HS-27A (cell line): ENCODE measurements around the gene FAM151B.
"Not testable (repeated sequence)": the region's sequence is repeated elsewhere in the genome, so short reads cannot be mapped to it uniquely, and the experiment has no call there.

ENCODE experiments used
- DNase-seq: peaks from one replicate; pipeline ENCODE4 v3.0.0-alpha.2; 2012; ENCODE audit warnings: low read depth, missing footprints

FAM151B gene

DNA sequence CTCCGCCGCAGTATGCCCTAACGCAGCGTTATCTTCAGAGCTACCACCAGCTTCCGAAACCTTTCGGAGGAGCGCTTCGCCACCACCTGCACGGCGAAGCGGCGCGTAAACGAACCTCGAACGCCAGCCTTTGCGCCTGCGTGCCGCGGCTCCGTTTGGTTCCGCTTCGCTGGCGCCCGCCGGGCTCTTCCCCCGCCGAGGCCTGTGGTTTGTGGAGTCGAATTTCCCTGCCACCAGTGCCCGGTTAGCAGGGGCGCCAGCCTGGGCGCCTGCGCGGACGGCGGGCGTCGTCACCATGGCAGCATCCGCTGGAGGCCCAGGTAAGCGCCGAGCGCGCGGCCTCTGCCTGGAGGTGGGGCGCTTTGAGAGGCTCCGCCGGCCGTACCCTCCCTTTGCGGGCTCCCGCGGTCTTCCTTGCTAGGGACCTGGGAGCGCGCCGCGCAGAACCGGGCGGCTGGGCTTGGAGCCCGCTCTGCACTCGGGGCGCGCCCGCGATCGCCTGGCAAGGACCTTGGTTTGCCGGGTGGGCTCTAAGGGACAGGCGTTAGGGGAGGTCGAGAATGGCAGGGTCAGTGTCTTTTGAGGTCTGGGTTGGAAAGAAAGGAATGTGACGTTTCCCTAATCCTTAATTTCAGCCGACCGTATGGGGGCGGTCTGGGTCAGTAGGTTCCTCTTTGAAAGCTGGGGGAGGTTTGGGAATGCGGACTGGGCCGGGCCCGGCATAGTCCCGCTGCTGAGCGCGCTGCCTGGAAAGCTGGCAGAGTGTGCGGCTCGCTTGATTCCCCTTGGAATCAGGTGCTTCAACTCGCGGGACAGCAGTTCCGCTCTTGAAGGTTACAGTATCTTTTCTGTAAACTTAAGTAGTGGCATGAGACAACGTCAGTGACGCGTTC is at the start of gene FAM151B:
TSS of gene FAM151B (plus strand) at position 272 of the 893 bp plus-strand sequence. CDS start at position 296, 24 bp downstream.
- peak; percentile 29 for DNase-seq

GRCh38 chr5:80438739-80439138 is 49.2 kb upstream of the FAM151B start:
- no peak for DNase-seq

DNA sequence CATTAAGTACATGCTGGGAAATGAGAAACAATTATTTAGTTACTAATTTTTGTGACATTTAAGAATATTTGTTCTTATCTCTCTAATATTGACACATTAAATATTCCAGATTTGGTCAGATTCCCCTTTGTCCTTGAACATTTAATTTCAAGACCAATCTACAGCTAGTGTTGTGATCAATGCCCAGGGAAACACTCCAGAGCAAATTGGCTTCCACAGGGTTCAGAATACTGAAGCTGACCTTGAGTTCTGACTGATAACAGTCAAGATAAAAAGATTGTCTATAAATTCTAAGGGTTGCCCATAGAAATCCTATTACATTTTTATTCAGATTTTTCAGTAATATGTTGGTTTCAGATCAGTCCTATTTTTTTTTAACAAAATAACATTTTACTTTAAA is 48.7 kb upstream of the FAM151B start:
- DNase-seq, result no peak

GRCh38 chr5:80442742-80443141 is 45.2 kb upstream of the FAM151B start:
- no peak for DNase-seq

- DNase-seq, result no peak
Measured at GRCh38 chr5:80453366-80453765, 34.5 kb upstream of the FAM151B start.

- no peak for DNase-seq
Measured at GRCh38 chr5:80463269-80463668, 24.6 kb upstream of the FAM151B start.

DNA sequence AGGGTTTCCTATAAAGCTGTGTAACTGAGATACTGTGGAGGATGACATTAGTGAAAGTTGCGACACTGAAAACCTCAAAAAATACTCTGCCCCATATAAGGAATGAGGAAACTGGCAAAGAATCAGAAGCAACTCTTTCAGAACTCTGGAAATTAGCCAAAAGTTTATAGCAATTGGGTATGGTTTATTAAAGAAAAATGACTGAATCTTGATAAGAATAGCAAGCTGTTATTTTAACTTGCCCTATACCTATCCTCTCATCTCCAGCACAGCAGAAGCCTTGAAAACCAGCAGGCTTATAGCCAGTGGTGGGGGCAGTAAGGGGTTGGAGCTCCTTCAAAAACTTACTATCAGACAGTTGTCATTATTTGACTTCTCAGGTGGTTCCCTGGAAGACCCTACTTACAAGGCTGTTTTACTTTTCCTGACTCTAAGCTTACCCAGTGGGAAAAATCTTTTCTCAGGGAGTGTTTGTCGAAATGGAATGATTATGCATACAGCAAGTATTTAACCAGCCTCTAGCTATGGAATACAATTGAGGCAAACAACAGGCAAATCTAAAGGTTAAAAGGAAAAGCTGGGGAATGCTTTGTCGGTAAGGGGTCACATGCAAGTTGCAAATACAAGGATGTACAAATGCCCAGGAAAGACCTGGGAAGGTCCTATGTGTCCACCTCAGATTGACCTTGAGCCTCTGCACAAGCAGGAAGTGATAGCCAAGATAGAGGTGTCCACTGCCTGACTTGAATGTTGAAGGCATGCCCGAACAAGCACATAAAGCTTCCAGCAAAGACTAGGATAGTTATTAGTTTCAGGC is 21.0 kb upstream of the FAM151B start:
- DNase-seq, result no peak

GRCh38 chr5:80468131-80468530 is 19.8 kb upstream of the FAM151B start:
- no peak for DNase-seq

DNA sequence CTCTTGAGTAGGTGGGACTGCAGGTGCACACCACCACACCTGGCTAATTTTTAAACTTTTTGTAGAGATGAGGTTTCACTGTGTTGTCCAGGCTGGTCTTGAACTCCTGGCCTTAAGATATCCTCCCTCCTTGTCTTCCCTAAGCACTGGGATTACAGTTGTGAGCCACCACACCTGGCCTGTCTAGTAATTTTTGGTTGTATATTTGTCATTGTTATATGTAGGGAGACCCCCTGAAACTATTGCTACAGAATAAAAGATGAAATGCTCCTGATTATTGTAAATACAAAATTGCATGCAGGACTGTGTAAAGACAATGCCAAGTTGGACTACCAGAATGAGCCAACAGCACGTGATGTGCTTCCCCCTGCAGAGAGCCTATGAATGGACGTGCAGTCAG is 17.3 kb upstream of the FAM151B start:
- not testable (repeated sequence) for DNase-seq

GRCh38 chr5:80474929-80475328 is 13.0 kb upstream of the FAM151B start:
- no peak for DNase-seq

GRCh38 chr5:80479713-80480112 is 8.2 kb upstream of the FAM151B start:
- no peak for DNase-seq

DNA sequence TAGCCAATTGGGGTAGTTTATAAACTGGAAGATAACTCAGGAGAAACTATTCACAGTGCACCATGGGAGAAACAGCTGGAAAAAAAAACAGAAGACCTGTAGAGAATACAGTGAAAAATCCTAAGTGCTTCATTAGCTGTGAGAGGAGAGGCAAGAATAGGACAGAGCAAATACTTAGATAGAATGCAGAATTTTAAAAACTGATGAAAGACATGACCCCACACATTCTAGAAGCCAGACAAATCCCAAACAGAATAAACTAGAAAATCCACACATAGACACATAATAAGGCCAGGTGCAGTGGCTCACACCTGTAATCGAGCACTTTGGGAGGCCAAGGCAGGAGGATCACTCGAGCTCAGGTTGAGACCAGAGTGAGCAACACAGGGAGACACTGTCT is 7.5 kb upstream of the FAM151B start:
- no peak for DNase-seq

DNA sequence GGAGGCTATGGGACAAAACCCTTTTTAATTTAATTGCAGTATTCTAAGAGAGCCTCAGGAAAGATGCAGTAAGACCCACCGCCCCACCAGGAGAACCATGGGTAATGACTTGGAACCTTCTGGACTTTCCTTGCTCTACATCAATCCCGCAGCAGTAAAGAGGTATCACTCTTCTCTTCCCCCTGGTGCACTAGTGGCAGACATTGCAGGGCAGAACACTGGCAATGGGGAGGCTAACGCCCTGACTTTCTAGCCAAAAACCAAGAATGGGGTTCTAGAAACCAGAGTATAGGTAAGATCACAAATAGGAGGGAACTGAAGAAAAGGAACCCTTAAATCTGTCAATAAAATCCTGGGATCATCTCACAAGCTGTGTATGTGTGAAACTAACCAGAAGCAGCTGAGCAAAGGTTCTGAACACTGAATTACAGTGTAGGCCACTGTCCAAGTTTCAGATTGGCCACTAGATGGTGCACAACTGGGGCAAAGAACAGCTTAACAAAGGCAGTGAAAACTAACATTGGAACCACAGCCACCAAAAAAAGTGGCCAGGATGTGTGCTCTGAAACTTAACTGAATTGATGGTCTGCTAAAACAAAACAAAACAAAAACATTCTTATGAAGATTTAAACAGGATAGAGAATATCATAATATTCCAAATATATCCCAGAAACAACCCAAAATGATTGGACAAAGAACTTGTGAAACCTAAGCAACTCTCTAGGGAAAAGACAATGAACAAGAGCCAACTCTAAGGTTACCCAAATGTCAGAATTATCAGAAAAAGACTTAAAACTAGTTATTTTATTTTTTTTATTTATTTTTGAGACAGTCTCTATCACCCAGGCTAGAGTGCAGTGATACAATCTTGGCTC is 6.6 kb upstream of the FAM151B start:
- no peak for DNase-seq

- no peak for DNase-seq
Measured at GRCh38 chr5:80482578-80482977, 5.3 kb upstream of the FAM151B start.

DNA sequence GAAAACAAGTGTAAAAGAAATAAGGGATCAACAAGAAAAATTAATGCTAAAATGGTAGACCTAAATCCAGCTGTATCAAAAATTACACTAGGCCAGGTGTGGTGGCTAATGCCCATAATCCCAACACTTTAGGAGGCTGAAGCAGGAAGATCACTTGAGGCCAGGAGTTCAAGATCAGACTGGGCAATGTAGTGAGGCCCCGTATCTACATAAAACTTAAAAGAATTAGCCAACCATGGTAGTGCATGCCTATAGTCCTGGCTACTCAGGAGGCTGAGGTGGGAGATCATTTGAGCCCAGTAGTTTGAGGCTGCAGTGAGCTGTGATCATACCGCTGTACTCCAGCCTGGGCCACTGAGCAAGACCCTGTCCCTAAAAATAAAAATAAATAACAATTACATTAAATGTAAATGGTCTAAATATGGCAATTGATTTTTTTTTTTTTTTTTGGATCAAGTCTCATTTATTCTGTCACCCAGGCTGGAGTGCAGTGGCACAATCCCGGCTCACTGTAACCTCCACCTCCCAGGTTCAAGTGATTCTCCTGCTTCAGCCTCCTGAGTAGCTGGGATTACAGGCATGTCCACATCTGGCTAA is 4.2 kb upstream of the FAM151B start:
- no peak for DNase-seq

DNA sequence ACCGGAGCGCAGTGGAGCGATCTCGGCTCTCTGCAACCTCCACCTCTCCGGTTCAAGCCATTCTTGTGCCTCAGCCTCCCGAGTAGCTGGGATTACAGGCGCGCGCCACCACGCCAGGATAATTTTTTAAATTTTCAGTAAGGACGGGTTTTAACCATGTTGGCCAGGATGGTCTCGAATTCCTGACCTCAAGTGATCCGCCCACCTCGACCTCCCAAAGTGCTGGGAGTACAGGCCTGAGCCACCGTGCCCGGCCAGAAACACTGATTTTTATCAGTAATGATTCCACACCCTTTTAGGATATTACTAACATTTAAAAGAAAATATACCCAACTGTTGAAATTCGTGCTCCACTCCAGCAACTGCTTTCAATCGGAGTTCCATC is 464 bp upstream of the FAM151B start:
- DNase-seq, result no peak

DNA sequence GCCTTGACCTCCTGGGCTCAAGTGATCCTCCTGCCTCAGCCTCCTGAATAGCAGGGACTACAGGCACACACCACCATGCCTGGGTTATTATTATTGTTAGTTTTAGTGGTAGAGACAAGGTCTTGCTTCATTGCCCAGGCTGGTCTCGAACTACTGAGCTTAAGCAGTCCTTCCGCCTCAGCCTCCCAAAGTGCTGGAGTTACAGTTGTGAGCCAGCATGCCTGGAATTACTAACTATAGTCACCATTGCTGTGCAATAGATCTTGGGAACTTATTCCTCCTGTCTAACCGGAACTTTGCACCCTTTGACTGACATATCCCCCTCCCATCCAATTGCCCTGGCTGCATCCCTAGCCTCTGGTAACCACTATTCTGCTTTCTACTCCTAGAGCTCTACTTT is 3.4 kb downstream of the FAM151B start:
- DNase-seq, result no peak

- no peak for DNase-seq
Measured at GRCh38 chr5:80492741-80493140, 4.8 kb downstream of the FAM151B start.

DNA sequence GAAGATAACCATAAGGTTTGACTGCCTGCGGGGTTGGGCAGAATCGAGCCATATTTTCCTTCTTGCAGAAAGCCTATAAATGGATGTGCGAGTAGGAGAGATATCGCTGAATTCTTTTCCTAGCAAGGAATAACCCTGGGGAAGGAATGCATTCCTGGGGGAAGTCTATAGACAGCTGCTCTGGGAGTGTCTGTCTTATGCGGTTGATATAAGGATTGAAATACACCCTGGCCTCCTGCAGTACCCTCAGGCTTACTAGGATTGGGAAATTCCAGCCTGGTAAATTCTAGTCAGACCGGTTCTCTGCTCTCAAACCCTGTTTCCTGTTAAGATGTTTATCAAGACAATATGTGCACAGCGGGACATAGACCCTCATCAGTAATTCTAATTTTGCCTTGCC is 5.5 kb downstream of the FAM151B start:
- DNase-seq, result not testable (repeated sequence)

DNA sequence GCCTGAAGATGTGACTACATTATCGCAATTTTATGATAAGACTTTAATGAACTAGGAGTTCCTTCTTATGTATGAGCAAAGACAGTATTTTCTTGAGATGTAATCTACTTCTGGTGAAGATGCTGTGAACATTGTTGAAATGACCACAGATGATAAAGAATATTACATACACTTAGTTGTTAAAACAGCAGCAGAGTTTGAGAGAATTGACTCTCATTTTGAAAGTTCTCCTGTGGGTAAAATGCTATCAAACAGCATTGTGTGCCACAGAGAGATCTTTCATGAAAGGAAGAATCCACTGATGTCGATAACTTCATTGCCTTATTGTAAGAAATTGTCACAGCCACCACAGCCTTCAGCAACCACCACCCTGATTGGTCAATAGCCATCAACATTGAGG is 8.0 kb downstream of the FAM151B start:
- no peak for DNase-seq

- no peak for DNase-seq
Measured at GRCh38 chr5:80502800-80503199, 14.9 kb downstream of the FAM151B start.

- no peak for DNase-seq
Measured at GRCh38 chr5:80503641-80504040, 15.7 kb downstream of the FAM151B start.
